SIG-M5 treated with dmso at 0.1 percent for 504 hours (cell line): ENCODE data around the gene OR51G2.
"Not testable (repeated sequence)": the region's sequence is repeated elsewhere in the genome, so short reads cannot be mapped to it uniquely, and the experiment has no call there.

Experiments used
- DNase-seq: peaks from one replicate; lab custom pipeline; 2025; ENCODE audit not compliant: unreplicated experiment; lab: John Stamatoyannopoulos, UW

OR51G2 gene

GRCh38 chr11:4919250-4919649 lies at the start of gene OR51G2:
Gene OR51G2, minus strand, starts transcription at chr11:4919350. Its CDS starts 3,687 bp downstream, at chr11:4915663.
- no peak for DNase-seq

- DNase-seq, result no peak
These were observed 43.7 kb upstream of the OR51G2 start for GRCh38 chr11:4962816-4963215.

GRCh38 chr11:4960877-4961276 lies 41.7 kb upstream of the OR51G2 start:
- DNase-seq, result no peak

GRCh38 chr11:4957396-4957795 lies 38.2 kb upstream of the OR51G2 start:
- DNase-seq, result no peak

GRCh38 chr11:4955613-4956012 lies 36.5 kb upstream of the OR51G2 start, which contains the start of gene OR51A2:
Gene OR51A2, minus strand, starts transcription at chr11:4955713. Its CDS starts 0 bp downstream, at chr11:4955713.
- DNase-seq, result not testable (repeated sequence)

GRCh38 chr11:4947505-4947904 lies 28.4 kb upstream of the OR51G2 start, which contains the start of gene OR51A4:
Gene OR51A4, minus strand, starts transcription at chr11:4947605. Its CDS starts 505 bp downstream, at chr11:4947100.
- DNase-seq, result no peak

- DNase-seq, result no peak
These were observed 17.6 kb upstream of the OR51G2 start for GRCh38 chr11:4936745-4937144.

- DNase-seq, result no peak
These were observed 13.6 kb upstream of the OR51G2 start for GRCh38 chr11:4932751-4933150.

GRCh38 chr11:4926608-4927007 lies 7.5 kb upstream of the OR51G2 start:
- no peak for DNase-seq

GRCh38 chr11:4924239-4924638 lies 5.1 kb upstream of the OR51G2 start, which contains the start of gene OR51G1:
Gene OR51G1, minus strand, starts transcription at chr11:4924339. Its CDS starts 0 bp downstream, at chr11:4924339.
- DNase-seq, result no peak

GRCh38 chr11:4922304-4922703 lies 3.2 kb upstream of the OR51G2 start:
- no peak for DNase-seq

- no peak for DNase-seq
These were observed 2.6 kb upstream of the OR51G2 start for GRCh38 chr11:4921796-4922195.

GRCh38 chr11:4916581-4916980 lies 2.6 kb downstream of the OR51G2 start:
- no peak for DNase-seq

GRCh38 chr11:4903484-4903883 lies 15.7 kb downstream of the OR51G2 start, which contains the start of gene OR51A7:
Gene OR51A7, plus strand, starts transcription at chr11:4903783. Its CDS starts 3,587 bp downstream, at chr11:4907370.
- no peak for DNase-seq

GRCh38 chr11:4891996-4892640 lies 27.0 kb downstream of the OR51G2 start:
- DNase-seq, result no peak

GRCh38 chr11:4890279-4890678 lies 28.9 kb downstream of the OR51G2 start:
- no peak for DNase-seq

- no peak for DNase-seq
These were observed 31.6 kb downstream of the OR51G2 start for GRCh38 chr11:4887591-4887990.

GRCh38 chr11:4886186-4886585 lies 33.0 kb downstream of the OR51G2 start:
- DNase-seq, result no peak

- DNase-seq, result no peak
These were observed 34.8 kb downstream of the OR51G2 start for GRCh38 chr11:4884361-4884760.

- DNase-seq, result no peak
These were observed 36.6 kb downstream of the OR51G2 start for GRCh38 chr11:4882543-4882942.

- no peak for DNase-seq
These were observed 37.2 kb downstream of the OR51G2 start, which contains the start of gene OR51T1 for GRCh38 chr11:4881860-4882500. Gene OR51T1, plus strand, starts transcription at chr11:4881900. Its CDS starts 0 bp downstream, at chr11:4881900.

- no peak for DNase-seq
These were observed 38.0 kb downstream of the OR51G2 start for GRCh38 chr11:4881188-4881587.
